ENCODE data around the gene TMC1. TPM values are rescaled to one million over a fixed set of nuclear protein-coding genes. Genes with fewer than 3 reads are reported as not detected.

Gene TMC1
- total and polyA plus RNA-seq, 2 of the 8 experiments (the other 6 are each of a cell fraction or from before 2014, with no cell fraction given) = 0.95 to 0.98 TPM

- WGBS, 2 experiments (ENCODE audit: extremely low coverage in 1 of 2, insufficient coverage in 1 of 2, insufficient read length in 1 of 2, insufficient replicate concordance in 2 of 2, low coverage in 1 of 2, low lambda C conversion rate in 2 of 2, missing lambda C conversion rate in 1 of 2) = 97% methylated on average over 3 of the region's 3 CpGs; no CpG with 5 or more reads in 1 of the 2 experiments
- Histone ChIP-seq H4K8ac (ENCODE audit: extremely low read depth, insufficient read depth, low read length) (no peak overlapping the region), H3K14ac (ENCODE audit: insufficient read length) (no peak overlapping the region), H3K23me2 (ENCODE audit: low read depth, low read length) (no peaks in the 10 kb centered on the region), H3K18ac (ENCODE audit: extremely low read depth, low read length) (no peak overlapping the region), H3K4me1 (replicated peaks in 1 of 4; ENCODE audit: control insufficient read depth in 3 of 4, insufficient read depth in 4 of 4, low read length in 3 of 4) (peaks cover 0 to 2% (median 0%) of the 10 kb centered on the region in 4 experiments; a peak in 2 of 7 replicates), H2BK15ac (ENCODE audit: low read length) (no peak overlapping the region), H3K9ac (replicated peaks in 1 of 4; ENCODE audit: extremely low read depth in 1 of 4, low read depth in 3 of 4, low read length in 3 of 4) (no peak overlapping the region), H3K4me3 (ENCODE audit: extremely low read depth in 1 of 4, insufficient read depth in 2 of 4, low read depth in 3 of 4, low read length in 4 of 4) (no peak overlapping the region), H3K9me3 (ENCODE audit: insufficient read depth in 2 of 2, low read depth in 1 of 2, low read length in 1 of 2) (peaks cover 0 to 6% of the 10 kb centered on the region in 2 experiments; a peak in 1 of 4 replicates), H4K20me1 (replicated peaks in 1 of 2; ENCODE audit: control insufficient read depth in 1 of 2, insufficient read depth in 2 of 2, low read length in 2 of 2) (no peaks in the 10 kb centered on the region), H3K36me3 (ENCODE audit: control insufficient read depth in 2 of 4, insufficient read depth in 4 of 4, low read length in 3 of 4) (no peaks in the 10 kb centered on the region), H2AFZ (ENCODE audit: low read length) (no peak overlapping the region), H2AK5ac (ENCODE audit: low read depth, low read length) (no peak overlapping the region), H2BK12ac (ENCODE audit: low read depth, low read length) (no peak overlapping the region), H3K79me2 (ENCODE audit: control insufficient read depth in 1 of 2, insufficient read depth in 2 of 2, low read length in 2 of 2) (no peaks in the 10 kb centered on the region), H3K79me1 (ENCODE audit: low read depth, low read length) (no peaks in the 10 kb centered on the region), H3K4ac (replicated peaks; ENCODE audit: insufficient read length, low read depth, low read length) (no peak overlapping the region), H3K27ac (ENCODE audit: low read depth, low read length) (no peak overlapping the region), H3K27me3 (replicated peaks in 1 of 4; ENCODE audit: control insufficient read depth in 3 of 4, extremely low read depth in 1 of 4, insufficient read depth in 3 of 4, low read length in 3 of 4) (no peaks in the 10 kb centered on the region), H4K5ac (ENCODE audit: insufficient read length, low read depth, low read length) (no peak overlapping the region), H3K56ac (replicated peaks; ENCODE audit: insufficient read length, low read depth, low read length) (no peak overlapping the region), H2BK20ac (ENCODE audit: low read length) (no peak overlapping the region), H2BK120ac (replicated peaks; ENCODE audit: low read depth, low read length) (no peak overlapping the region), H2BK5ac (ENCODE audit: low read depth, low read length) (no peak overlapping the region), H4K91ac (replicated peaks; ENCODE audit: insufficient read length, low read length) (no peak overlapping the region), H3K4me2 (ENCODE audit: insufficient read depth in 1 of 2, low read depth in 2 of 2, low read length in 2 of 2) (no peak overlapping the region), H3K23ac (ENCODE audit: insufficient read length) (no peak overlapping the region)
- DNase-seq (ENCODE audit: low read depth in 1 of 2, low spot score in 2 of 2) (no peak), FAIRE-seq (no peak)
- CTCF ChIA-PET (ENCODE audit: partially characterized antibody) = interaction anchor here (0.6 to 1.8 kb wide), 4 partner anchors 9 to 346 kb away, joined by 3 to 4 read pairs (median 4); no protein-coding TSS in a partner anchor
- no peak for TF ChIP-seq CHD1 (IDR thresholded peaks at IDR 0.05; ENCODE audit: low read depth, low read length)
- no peak for TF ChIP-seq JUND (IDR thresholded peaks at IDR 0.05; ENCODE audit: low read length)
- no peak for TF ChIP-seq EZH2 (IDR thresholded peaks at IDR 0.05; ENCODE audit: low read depth, low read length, severe bottlenecking)
- TF ChIP-seq SP1 (IDR thresholded peaks at IDR 0.05; ENCODE audit: low read depth, low read length) = no peak
- no peak for TF ChIP-seq HDAC2 (IDR thresholded peaks at IDR 0.05; ENCODE audit: borderline replicate concordance in 1 of 2, low read depth in 2 of 2, low read length in 2 of 2)
- POLR2A ChIA-PET (ENCODE audit: partially characterized antibody) = no interaction called here
These were observed 45.3 kb upstream of the TMC1 start for GRCh38 chr9:72476100-72476499.

Data from H1 (cell line).